Pons (tissue), 1 donor: ENCODE results near the gene NRG2.

Experiments
- DNase-seq: peaks from one replicate; pipeline ENCODE4 v3.0.0-alpha.2; 2016; ENCODE audit warnings: low spot score

NRG2 gene

GRCh38 chr5:139942243-139942642 lies 100.9 kb downstream of the NRG2 start:
- no peak for DNase-seq

DNA sequence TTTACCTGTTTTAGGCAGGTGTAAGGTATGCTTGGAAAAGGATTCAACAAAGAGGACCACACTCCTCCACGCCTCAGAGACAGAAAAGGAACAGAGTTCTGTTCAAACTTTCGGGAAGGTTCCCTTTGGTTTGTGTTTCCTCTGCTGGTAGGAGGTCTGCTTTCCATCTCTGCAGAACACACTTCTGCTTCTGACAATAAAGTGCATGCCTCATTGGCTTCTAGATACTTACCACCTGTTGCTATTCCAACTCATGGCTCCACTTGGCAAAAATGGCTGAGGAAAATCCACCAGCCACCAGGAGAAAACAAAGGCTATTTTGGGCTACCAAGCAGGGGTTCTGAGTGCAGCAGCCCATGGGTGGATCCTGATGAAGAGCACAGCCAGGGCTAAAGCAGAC lies 112.7 kb downstream of the NRG2 start:
- no peak for DNase-seq

GRCh38 chr5:139926797-139927503 lies 116.1 kb downstream of the NRG2 start:
- no peak for DNase-seq

DNA sequence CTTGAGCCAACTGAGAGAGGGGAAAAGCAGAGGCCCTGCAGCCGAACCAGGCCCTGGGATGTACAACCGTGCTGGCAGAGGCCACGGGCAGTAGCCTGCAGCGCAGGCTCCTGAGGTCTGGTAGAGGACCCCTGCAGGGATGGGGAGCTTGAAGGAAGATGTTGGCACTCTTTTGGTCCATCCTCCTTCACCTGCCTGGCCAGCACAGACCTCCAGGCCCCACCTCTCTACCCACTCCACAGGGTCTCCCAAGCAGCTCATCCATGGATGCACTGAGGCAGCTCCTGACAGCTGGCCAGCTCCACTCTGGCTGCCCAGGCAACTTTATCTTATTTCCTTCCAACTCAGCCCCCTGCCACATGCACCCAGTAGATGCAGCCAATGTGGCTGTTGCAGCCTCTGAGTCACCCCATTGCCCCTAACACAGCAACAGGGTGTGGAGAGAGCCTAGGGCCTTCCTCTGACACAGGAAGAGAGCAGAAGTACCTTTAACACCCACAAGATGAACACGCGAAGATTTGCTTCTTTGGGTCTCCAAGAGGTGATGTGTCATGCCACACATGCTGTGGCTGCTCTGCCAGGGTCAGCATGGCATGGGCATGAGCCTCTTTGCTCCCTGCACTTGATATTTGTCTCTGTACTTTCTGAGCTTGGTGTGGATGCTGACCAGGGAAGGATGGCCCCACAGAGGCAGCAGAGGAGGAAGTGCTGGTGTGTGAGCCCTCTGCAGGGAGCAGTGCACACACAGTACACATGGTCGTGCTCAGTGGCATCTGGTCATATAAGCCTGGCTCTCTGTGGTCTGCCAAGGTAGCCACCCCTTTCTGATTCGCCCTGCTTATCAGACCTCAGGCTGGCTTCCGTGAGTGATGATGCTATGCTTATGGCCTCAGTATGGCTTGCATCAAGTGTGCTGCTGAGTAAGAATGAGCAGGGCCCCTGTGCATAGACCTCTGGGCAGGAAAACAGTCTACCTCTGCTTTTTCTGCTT lies 117.2 kb downstream of the NRG2 start:
- DNase-seq: no peak

- no peak for DNase-seq
Observed at GRCh38 chr5:139925216-139925562, 117.9 kb downstream of the NRG2 start.

DNA sequence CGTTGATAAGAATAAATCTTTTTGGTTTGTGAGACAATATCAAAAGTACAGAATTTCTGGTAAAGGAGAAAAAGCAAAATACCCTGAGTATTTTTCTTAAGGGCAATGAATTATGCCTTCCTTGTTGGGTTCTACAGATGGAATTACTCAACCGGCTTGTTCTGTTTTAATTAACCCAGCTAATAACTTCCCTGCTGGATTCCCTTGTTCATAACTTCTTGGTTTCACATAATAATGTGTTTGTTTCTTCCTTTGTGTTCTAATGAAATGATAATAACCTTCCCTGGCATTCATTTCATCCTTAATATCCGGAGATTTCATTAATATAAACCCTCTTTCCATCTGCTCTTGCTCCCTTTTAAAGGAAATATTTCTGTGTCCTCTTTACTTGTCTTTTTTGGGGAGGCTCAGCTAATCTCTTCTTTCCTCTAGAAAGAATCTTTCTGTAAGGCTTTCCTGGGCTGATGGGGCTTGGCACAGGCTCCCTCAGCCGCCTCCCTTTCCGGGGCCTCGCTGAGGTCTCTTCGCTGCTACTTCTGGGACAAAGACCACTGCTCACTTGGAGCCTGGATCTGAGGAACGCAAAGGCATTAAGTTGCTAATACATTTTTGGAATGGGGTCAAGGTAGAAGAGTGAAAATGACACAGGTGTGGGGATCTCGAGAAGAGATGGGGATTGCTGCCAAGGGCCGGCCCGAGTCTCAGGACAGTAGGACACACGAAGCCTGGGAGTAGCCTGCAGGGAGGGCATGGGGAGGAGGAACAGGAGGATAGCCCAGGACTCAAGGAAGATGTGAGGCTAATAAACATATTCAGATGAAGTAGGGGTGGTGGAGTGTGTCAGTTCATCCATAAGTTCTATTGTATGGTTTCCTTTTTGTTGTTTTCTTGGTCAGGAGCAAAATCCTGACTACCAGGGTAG lies 118.5 kb downstream of the NRG2 start:
- no peak for DNase-seq

- no peak for DNase-seq
Observed at GRCh38 chr5:139919308-139919707, 123.8 kb downstream of the NRG2 start.

DNA sequence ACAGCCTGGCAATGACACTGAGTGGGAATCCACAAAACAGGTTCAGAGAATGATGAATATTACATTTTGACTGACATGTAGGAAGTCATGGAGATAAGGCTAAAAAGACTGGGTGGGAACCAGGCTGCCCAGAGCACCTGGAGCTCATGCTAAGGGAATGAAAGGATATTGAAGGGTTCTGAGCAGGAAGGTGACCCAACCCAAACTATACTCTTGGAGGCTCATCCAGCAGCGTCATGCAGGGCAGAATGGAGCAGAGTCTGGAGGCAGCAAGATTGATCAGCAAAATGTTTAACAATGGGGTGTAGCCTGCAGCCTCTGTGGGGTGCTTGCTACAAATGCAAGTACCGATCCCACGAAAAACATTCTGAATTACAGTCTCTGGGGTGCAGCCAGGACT lies 127.3 kb downstream of the NRG2 start:
- DNase-seq: no peak

GRCh38 chr5:139915266-139915665 lies 127.8 kb downstream of the NRG2 start:
- no peak for DNase-seq

GRCh38 chr5:139914218-139914807 lies 128.8 kb downstream of the NRG2 start:
- no peak for DNase-seq

DNA sequence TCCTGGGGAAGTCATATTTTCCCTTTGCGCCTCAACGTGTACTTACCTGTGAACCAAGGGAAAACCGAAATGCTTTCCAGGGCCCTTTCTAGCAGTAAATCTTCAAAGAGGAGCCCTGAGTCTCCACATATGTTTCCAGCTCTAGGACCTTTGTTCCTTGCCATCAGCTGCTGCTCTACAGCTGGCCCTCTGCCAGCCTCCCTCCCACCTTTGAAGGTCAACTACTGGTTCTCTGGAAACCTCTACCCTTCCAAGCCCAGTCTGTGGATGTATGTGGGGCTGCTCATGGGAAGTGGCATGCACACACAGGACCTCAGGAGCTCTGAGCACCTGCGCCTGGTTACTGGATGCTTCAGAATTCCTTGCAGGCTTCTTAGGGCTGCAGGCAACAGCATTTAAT lies 130.3 kb downstream of the NRG2 start:
- DNase-seq: no peak

DNA sequence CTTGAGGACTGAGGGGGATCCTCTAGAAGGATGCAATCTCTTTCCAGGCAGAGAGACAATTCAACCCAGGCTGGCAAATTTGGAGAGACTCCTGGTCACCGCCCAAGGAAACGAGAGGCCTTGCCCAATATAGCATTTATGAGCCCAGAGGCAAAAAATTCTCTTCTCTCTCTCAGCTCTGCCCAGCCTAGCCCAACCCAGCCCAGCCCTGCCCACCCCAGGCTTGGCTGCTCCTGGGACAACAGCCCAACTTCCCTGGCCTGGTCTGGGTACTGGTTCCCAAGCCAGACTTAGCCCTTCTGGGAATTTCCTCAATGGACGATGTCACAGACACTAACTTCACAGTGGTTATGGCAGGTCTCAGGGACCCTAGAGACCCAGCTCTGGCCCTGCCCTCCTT lies 130.9 kb downstream of the NRG2 start:
- DNase-seq: no peak

GRCh38 chr5:139911425-139912120 lies 131.5 kb downstream of the NRG2 start:
- no peak for DNase-seq

DNA sequence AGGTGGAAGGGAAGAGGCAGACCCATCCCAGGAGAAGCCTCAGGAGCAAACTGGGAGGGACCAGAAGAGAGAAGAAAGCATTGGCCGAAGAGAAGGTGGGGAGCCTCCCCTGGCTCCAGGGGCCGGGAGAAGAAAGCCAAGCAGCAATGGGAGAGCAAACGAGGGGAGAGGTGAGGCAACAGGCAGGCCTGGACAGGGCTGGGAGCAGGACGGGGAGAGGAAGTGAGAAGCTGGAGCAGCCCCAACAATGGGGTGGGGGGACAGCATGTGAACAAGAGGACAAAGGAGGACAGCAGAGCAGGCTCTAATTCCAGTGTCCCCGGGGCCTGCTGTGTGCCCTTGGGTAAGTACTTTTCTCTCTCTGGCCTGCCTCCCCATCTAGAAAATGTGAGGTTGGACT lies 132.2 kb downstream of the NRG2 start:
- DNase-seq: no peak

GRCh38 chr5:139910036-139910435 lies 133.1 kb downstream of the NRG2 start:
- DNase-seq: no peak

DNA sequence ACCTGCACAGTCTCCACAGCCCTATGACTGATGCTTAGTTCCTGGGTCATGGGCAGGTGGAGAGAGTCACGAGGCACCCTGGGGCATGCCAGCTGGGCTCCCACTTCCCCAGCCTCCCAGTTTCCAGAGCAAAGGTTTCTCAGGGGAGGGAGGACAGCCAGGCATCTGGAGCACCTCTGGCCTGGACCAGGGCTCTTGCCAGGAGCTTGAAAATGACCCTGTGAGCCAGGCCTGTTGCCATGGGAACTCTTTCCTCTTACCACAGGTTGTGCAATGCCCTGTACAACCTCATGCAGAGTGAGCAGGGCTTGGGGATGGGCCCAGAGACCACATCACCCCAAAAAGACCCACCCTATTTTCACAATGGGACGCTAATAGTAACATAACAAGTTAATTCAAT lies 134.3 kb downstream of the NRG2 start:
- DNase-seq: no peak

- DNase-seq: no peak
Observed at GRCh38 chr5:139906661-139907060, 136.4 kb downstream of the NRG2 start.

DNA sequence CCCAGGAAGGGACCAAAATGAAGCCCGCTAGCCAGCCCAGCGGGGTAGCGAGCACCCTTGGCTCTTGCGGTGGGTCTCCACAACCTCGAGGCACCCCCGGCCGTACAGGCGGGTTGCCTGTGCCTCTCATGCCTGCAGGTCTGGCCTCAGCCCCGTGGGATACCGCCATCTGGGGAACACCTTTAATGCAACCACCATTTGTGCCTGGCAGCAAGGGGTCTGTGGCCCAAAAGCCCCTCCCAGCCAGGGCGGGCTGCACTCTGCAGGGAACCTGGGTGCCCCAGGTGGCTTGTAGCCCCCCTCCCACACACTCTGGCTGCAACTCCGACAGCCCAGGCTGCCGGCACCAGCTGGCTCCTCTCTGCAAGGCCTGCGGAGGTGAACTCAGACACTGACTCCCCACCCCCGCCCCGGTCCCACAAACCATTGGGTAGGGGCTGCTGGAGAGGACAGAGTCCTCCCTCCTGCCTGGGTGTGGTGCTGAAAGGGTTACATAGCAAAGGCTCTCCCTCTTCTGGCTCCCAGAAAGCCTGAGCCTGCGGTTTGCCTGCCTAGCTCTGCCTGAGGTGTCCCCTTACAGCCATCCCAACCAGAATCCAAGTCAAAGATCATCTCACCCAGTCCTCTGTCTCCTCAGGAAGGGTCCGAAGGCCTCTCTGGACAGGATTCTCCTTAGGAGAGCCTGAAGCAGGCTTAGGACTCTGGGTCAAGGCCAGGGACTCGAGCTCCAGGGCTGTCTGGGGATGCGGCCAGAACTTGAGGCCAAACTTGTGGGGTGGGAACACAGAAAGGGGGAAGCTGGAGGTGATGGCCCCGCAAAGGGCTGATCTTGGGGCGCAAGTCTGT lies 138.1 kb downstream of the NRG2 start:
- DNase-seq: no peak

DNA sequence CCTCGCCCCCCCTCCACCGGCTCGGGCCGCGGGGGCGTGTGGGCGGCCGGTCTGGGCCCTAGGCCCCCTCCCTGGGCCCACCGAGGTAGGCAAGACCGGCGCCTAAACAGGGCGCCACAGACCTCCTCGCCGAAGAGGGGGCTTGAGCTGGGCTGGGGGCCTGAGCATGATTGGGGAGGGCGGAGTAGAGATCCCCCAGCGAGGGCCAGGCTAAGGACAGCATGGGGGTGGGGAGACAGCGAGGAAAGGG lies 138.6 kb downstream of the NRG2 start:
- DNase-seq: no peak

DNA sequence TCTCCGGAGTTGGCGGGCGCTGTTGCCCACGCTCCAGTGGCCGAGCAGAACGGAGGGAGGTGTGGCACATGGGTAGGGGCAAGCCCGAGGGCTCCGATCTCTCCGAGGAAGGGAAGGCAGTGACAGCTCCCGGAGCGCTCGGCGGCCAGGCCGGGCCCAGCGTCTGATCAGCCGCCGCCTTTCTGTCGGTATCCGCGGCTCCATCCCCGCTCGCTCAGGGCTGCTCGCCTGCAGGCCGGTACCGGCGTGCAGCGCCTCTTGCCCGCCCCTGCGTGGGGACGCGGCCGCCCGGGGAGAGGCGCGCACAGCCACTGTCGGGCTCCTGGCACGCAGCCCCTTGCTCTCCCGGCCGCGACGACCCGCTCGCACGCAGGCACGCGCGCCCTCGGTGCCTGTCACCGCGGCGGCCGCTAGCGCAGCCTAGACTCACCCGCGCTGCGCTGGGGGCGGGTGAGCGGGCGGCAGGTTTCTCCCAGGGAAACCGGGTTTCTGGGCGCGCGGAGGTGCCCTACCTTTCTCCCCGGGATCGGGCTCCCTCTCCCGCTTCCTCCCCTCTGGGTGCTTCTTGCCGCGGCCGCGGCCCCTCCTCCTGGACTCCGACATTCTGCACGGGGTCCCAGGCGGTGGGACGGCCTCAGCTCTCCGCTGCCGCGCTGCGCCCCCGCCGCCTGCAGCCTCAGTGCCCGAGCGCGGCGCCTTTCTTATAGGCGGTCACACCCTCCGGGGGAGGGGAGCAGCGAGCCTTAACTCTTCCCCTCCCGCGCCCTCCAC lies 139.1 kb downstream of the NRG2 start:
- DNase-seq: peak; percentile 37
